NOMO-1 (cell line): ENCODE results near the gene RTCB.

ENCODE experiments used
- DNase-seq, 2 experiments: peaks; one replicate each; lab custom pipeline; 2025; ENCODE audit not compliant: unreplicated experiment in 2 of 2; lab: John Stamatoyannopoulos, UW

The RTCB gene

GRCh38 chr22:32341122-32341740 is 70.8 kb downstream of the RTCB start:
- no peak for DNase-seq

- no peak for DNase-seq
Measured at GRCh38 chr22:32340411-32340810, 71.6 kb downstream of the RTCB start.

DNA sequence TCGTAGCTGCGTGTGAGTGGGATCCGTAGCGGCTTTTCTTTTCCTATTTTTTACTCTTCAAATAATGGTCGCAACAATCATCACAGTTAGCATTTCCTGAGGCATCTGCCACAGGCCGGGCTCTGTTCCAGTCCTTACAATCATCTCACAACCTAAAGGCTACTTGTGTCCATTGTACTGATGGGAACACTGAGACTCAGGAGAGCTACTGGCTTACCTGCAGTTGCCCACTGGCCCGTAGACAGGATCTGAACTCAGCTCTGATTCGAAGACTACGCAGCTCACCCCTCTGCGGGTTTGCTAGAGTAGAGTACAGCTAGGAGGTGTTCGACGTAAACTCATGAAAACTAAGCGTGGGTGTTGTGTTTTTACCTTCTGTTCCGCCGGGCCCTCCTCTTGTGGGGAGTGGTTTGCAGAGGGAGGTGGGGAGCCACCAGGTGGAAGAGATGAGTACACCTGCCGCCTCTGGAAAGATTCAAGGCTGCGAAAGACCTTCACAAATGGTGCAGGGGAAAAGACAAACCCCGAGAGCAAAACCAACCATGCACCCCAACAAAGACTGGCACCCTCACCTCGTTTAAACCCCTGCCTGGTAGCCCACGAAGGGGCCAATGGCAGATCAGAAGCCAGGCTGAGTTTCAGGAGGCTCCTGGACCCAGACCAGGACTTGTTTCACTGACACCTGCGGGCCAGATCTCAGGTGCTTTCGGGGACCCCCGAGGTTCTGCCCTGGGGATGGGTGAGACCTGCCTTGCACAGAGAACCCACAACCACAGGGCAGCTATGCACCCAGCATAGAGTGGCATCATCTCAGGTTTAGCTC is 72.6 kb downstream of the RTCB start:
- DNase-seq, result no peak

DNA sequence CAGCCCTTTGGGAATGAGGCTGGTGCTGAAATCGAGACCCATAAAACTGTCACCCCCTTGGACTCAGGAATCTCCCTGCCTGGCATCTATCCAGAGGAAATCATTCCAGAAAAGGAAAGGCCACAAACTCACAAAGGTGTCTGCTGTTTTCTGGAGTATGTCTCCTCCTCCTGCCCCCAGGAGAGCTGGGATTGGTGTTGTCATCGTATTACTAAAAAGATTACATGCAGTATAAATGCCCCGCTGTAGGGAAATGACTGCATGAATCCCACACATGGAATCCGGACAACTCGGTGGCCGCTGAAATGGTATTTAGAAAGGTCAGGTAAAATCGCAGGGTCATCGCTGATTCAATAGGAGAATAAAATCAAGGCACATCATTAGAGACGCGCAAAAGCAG is 73.3 kb downstream of the RTCB start:
- no peak for DNase-seq
